Chondrocyte (in vitro differentiated cells): ENCODE results near the gene C9orf50. TPM values are rescaled to one million over a fixed set of nuclear protein-coding genes. Genes with fewer than 3 reads are reported as not detected.

ENCODE experiments used
- DNase-seq: peaks from one replicate; pipeline ENCODE4 v3.0.0; 2021; ENCODE audit warnings: mixed read lengths, low spot score
- H3K27ac Mint-ChIP-seq: one replicate; pipeline ENCODE4 v1.8.0; 2021; ENCODE audit warnings: mild to moderate bottlenecking, moderate library complexity, mixed read lengths; ENCODE audit not compliant: unreplicated experiment
- H3K27me3 Mint-ChIP-seq: 2 replicates; pipeline ENCODE4 v1.8.0; 2021; ENCODE audit warnings: low read depth, mixed read lengths
- H3K36me3 Mint-ChIP-seq: 2 replicates; pipeline ENCODE4 v1.8.0; 2021; ENCODE audit warnings: low read depth, mixed read lengths
- H3K4me1 Mint-ChIP-seq: 2 replicates; pipeline ENCODE4 v1.8.0; 2021; ENCODE audit warnings: low read depth, mild to moderate bottlenecking, mixed read lengths
- H3K4me3 Mint-ChIP-seq: one replicate; pipeline ENCODE4 v1.8.0; 2021; ENCODE audit warnings: mild to moderate bottlenecking, moderate library complexity, mixed read lengths; ENCODE audit not compliant: unreplicated experiment
- H3K9me3 Mint-ChIP-seq: 2 replicates; pipeline ENCODE4 v1.8.0; 2021; ENCODE audit warnings: low read depth, mixed read lengths
- total RNA-seq: library from RNA; stranded (reverse); gene quantifications from 3 replicates; pipeline ENCODE4 v1.2.1, GENCODE V29; 2021
- TF ChIP-seq, protein P1 (sequence below): fragments of 200-600 bp; sonication (generic); IDR thresholded peaks from 2 replicates; pipeline ENCODE4 v1.5.0; 2021; ENCODE audit warnings: antibody characterized with exemption, mild to moderate bottlenecking, moderate library complexity

The C9orf50 gene
- total RNA-seq, 1 donor from 2014 or later, result 0.30 TPM

- DNase-seq, result no peak
- TF ChIP-seq, protein P1, sequence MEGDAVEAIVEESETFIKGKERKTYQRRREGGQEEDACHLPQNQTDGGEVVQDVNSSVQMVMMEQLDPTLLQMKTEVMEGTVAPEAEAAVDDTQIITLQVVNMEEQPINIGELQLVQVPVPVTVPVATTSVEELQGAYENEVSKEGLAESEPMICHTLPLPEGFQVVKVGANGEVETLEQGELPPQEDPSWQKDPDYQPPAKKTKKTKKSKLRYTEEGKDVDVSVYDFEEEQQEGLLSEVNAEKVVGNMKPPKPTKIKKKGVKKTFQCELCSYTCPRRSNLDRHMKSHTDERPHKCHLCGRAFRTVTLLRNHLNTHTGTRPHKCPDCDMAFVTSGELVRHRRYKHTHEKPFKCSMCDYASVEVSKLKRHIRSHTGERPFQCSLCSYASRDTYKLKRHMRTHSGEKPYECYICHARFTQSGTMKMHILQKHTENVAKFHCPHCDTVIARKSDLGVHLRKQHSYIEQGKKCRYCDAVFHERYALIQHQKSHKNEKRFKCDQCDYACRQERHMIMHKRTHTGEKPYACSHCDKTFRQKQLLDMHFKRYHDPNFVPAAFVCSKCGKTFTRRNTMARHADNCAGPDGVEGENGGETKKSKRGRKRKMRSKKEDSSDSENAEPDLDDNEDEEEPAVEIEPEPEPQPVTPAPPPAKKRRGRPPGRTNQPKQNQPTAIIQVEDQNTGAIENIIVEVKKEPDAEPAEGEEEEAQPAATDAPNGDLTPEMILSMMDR, result no peak
- H3K4me3 Mint-ChIP-seq, result no peak overlapping the region
- no peak overlapping the region for H3K27ac Mint-ChIP-seq
- peaks cover 44% of the 10 kb centered on the region for H3K4me1 Mint-ChIP-seq
- H3K36me3 Mint-ChIP-seq, result no peaks in the 10 kb centered on the region
- H3K27me3 Mint-ChIP-seq, result no peaks in the 10 kb centered on the region
- peaks cover 6% of the 10 kb centered on the region for H3K9me3 Mint-ChIP-seq
Observed at GRCh38 chr9:129573977-129574376, 46.9 kb downstream of the C9orf50 start.

DNA sequence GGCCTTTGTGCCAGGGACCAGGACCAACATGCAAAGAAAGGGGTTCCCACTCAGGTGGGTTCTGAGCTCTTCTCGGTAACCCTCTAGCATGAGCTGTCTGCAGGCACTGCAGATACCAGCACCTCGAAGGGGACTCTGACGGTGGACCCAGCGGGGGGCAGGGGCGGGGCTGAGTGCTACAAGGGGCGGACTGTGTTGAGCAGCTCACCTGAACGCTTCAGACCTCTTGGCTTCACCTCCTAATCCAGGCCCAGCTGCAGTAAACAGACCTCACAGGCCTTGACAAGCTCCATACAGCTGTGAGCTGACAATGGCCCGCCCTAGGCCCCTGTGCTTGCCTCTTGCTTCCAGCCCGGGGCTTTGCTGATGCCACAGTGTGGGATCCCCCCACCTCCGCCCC lies 48.4 kb downstream of the C9orf50 start:
- H3K36me3 Mint-ChIP-seq, result no peaks in the 10 kb centered on the region
- DNase-seq, result no peak
- TF ChIP-seq, protein P1, result no peak
- H3K27ac Mint-ChIP-seq, result no peak overlapping the region
- peaks cover 54% of the 10 kb centered on the region for H3K4me1 Mint-ChIP-seq
- H3K9me3 Mint-ChIP-seq, result peaks cover 6% of the 10 kb centered on the region
- H3K27me3 Mint-ChIP-seq, result no peaks in the 10 kb centered on the region
- H3K4me3 Mint-ChIP-seq, result no peak overlapping the region

GRCh38 chr9:129572052-129572425 lies 48.9 kb downstream of the C9orf50 start:
- DNase-seq, result no peak
- TF ChIP-seq, protein P1, result no peak
- Mint-ChIP-seq H3K4me3 (no peak overlapping the region), H3K9me3 (peaks cover 6% of the 10 kb centered on the region), H3K27ac (no peak overlapping the region), H3K36me3 (no peaks in the 10 kb centered on the region), H3K4me1 (peaks cover 52% of the 10 kb centered on the region), H3K27me3 (no peaks in the 10 kb centered on the region)

- Mint-ChIP-seq H3K4me1 (peaks cover 50% of the 10 kb centered on the region), H3K4me3 (no peak overlapping the region), H3K36me3 (no peaks in the 10 kb centered on the region), H3K27me3 (no peaks in the 10 kb centered on the region), H3K27ac (peak overlapping the region; percentile 92), H3K9me3 (peaks cover 6% of the 10 kb centered on the region)
- TF ChIP-seq, protein P1, result no peak
- no peak for DNase-seq
Observed at GRCh38 chr9:129571298-129572051, 49.4 kb downstream of the C9orf50 start.

DNA sequence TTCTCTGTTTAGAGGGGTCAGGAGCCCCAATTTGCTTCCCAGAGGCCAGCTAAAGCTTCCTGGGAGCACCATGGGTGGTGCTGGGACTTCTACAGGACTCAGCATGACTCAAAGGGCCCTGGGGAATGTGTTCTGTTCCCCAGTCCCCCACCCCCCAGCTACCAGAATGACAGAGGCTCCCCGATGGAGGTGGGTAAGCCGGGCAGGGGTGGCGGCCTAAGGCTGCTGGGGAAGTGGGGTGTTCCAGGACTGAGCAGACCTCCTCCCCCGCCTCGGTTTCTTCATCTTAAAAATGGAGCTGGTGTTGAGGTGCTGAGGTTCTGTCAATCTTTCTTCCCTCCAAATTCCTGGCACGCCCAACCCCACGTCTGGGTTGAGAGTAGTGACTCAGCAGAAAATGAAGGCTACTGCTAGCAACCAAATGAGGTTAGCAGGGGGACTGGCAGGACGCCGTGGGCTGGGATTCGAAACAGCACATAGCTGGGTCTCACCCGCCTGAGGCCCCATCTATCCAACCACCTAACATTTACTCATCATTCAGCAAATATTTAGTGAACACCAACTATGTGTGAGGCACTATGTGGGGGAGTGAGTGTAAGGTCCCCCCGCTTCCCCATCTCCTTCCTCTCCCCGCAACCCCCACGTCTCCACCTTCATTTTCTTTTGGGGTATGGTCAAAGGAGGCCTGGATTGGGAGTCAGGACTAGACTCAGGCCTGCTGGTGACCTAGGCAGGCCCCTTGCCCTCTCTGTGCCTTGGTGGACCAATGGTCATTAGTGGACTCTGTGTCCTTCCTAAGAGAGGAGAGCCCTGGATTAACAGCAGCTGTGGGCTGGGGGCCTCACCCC lies 50.2 kb downstream of the C9orf50 start:
- H3K4me1 Mint-ChIP-seq, result peaks cover 43% of the 10 kb centered on the region
- H3K4me3 Mint-ChIP-seq, result no peak overlapping the region
- H3K27ac Mint-ChIP-seq, result peak overlapping the region; percentile 92
- H3K36me3 Mint-ChIP-seq, result no peaks in the 10 kb centered on the region
- no peak for DNase-seq
- H3K27me3 Mint-ChIP-seq, result no peaks in the 10 kb centered on the region
- TF ChIP-seq, protein P1, result no peak
- peaks cover 6% of the 10 kb centered on the region for H3K9me3 Mint-ChIP-seq
